NCI-H146 treated with DMSO at 0.1 percent for 48 hours (cell line): Measurements from ENCODE around the gene COLEC11.

Experiments used
- DNase-seq: peaks from one replicate; lab custom pipeline; 2025; ENCODE audit not compliant: unreplicated experiment; lab: John Stamatoyannopoulos, UW

COLEC11 gene

DNA sequence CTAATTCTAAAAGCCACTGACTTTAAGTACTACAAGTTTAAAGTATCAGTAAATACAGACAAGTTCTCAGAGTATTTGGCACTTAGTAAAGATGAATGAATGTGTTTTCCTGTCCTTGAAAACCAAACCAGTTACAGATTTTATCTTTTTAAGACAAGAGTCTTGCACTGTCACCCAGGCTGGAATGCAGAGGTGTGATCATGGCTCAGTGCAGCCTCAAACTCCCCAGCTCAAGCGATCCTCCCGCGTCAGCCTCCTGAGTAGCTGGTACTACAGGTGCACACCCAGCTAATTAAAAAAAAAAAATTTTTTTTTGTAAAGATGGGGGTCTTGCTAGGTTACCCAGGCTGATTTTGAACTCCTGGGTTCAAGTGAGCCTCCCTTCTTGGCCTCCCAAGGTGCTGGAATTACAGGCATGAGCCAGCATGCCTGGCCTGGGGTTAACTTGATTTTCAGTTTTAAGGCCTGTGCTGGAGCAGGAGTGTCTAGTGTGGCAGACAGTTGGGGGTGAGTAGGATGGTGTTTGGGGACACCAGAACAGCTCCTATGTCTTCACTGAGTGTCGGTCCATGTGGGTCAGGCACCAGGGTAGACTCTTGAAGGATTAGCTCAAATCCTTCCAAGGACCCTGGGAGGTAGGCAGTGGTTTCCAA is 10.2 kb upstream of the COLEC11 start:
- no peak for DNase-seq

DNA sequence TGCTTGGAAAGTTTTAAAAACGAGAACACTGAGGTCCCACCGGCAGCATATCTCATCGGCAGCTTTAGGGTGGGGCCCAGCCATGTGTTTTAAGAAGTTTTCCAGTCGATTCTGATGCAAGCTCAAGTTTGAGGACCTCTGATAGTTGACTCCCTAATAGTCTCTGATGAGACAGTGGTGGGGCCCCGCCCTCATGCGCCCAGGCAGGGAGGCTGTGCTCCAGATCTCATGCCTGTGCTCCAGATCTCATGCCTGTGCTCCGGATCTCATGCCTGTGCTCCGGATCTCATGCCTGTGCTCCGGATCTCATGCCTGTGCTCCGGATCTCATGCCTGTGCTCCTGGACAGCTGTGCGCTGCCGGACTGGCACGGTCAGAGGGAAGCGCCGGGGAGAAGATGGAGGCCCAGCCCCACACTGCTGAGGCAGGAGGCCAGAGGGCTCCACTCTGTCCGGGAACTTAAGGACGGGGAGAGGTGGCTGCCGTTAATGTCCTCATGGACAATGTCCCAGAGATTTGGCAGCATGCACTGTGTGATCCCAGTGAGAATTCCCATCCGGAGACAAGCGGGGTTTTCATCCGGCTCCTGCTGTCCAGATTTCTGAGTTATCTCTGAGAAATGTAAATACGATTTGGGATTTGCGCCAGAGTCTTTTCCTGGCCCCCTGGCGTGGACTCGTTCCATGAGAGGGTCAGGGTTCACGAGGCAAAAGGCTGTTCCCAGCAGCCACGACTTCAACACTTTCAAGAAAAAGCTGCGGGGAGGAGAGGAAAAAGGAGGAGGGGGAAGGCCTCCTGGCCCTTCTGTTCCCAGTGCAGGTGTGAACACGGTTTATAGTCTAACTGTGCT is 9.4 kb upstream of the COLEC11 start:
- peak; percentile 5 for DNase-seq

DNA sequence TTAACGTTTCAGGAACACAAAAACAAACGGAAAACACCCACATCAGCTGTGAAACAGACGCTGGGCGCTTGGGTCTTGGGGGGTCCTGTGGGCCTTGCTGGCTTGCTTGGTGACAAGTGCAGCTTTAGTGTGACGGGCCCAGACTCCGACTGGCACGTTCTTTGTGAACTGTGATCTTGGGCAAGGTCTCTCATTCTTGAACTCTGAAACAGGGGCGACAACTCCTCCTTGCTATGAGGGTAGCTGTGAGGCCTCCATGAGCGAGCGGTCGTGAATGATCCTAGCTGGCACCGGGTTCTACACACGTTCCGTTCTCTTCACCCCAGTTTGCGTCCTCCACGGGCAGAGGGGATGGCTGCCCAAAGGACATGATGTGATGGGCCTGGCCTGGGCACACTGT is 8.7 kb upstream of the COLEC11 start:
- no peak for DNase-seq

DNA sequence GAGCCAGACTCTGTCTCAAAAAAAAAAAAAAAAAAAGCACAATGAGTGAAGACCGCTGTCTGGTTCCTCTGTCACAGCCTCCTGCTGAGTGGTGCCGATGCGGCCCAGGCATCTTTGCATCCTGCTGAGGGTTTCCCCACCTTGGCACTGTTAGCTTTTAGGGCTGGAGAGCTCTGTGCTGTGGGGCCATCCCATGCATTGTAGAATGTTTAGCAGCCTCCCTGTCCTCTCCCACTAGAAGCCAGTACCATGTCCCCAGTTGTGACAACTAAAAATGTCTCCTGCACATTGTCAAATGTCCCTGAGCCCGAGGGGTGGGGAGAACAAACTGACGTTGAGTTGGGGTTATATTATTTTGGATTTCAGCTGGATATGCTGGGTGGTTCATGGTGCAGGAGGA is 7.9 kb upstream of the COLEC11 start:
- DNase-seq: no peak

DNA sequence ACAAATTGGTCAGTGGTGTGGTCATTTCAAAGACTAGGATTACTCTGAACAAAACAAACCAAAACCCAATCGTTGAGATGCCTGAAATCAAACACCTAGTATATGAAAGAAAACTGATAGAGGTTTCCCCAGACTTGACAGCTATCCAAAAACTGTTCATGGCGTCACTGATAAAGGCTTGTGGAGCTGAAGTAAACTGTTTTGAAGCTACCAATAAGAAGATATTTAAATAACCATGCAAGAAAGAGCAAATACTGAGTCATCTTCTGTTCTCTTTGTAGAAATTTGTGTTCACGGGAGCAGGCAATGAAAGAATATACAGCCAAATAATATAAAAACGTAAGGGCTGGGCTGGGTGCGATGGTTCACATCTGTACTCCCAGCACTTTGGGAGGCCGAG is 7.5 kb upstream of the COLEC11 start:
- DNase-seq: no peak

DNA sequence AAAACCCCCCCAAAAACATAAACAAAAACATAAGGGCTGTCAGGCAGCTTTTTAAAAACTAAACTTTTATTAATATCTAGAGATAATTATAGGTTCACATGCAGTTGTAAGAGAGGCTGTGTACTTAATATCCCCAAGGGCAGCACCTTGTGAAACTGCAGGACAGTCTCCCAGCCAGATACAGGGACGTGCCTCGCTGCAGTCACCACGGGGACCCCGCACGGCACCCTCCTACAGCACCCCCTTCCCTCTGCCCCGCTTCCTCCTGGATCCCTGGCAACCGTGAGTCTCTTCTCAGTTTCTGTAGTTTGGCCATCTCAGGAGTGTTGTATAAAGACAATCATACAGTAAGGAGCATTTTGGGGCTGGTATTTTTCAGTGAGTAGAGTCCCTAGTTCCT is 6.8 kb upstream of the COLEC11 start:
- no peak for DNase-seq

DNA sequence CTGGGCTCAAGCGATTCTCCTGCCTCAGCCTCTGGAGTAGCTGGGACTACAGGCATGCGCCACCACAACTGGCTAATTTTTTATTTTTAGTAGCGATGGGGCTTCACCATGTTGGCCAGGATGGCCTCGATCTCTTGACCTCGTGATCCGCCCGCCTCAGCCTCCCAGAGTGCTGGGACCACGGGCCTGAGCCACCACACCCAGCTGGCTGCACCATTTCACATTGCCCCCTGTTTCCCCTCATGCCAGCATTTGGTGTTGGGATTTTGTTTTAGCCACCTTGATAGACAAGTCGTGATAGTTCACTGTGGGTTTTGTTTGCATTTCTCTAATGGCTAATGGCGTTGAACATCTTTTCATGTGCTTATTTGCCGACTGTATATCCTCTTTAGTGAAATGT is 5.8 kb upstream of the COLEC11 start:
- no peak for DNase-seq

DNA sequence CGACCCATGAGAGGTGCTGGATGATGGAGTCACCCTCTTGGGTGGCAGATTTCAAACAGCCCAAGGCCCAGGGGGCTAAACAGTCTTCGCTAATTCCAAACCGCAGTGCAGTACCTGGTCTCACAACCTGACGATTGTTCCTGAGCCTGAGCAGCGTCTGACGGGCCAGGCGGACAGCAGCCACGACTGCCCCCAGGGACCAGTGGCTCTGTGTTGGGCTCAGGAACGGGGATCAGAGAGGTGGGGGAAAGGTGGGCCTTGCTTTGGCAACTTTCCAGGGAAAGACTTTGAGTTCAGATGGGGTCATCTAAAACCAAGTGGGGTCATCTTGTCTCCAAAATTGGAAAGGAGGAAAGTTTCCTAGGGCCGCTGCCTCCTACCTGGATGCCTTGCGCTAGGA is 492 bp downstream of the COLEC11 start:
- no peak for DNase-seq

DNA sequence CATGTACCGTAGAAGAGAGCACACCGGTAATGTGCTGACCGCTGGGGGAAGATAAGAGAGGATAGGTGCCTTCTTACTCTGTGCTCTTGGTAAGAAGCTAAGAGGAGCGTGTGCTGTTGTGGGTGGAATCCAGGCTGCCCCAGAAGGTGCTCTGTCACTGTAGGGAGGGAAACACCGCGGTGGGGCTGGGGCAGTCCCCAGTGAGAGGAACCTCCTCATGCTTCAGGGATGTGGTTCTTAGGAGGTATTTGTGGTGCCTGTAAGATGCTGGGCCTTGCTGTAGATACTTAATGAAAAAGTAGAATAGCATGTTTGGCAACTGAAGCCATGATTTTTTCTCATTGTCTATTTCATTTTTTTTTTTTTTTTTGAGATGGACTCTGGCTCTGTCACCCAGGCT is 1.1 kb downstream of the COLEC11 start:
- DNase-seq: no peak

DNA sequence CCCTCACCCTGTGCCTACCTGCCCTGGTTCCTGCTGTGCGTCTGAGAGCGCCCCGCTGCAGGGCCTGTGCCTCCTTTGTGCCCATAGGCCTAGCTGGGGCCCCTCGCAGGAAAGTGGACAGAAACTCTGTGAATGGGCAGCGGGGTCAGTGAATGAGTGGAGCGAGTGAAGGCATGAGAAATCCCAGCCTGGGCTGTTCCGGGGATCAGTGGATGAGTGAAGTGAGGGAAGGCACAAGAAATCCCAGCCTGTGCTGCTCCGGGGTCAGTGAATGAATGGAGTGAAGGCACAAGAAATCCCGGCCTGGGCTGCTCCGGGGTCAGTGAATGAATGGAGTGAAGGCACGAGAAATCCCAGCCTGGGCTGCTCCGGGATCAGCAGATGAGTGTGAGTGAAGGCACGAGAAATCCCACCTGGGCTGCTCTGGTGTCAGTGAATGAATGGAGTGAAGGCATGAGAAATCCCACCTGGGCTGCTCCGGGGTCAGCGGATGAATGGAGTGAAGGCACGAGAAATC is 2.0 kb downstream of the COLEC11 start:
- no peak for DNase-seq

DNA sequence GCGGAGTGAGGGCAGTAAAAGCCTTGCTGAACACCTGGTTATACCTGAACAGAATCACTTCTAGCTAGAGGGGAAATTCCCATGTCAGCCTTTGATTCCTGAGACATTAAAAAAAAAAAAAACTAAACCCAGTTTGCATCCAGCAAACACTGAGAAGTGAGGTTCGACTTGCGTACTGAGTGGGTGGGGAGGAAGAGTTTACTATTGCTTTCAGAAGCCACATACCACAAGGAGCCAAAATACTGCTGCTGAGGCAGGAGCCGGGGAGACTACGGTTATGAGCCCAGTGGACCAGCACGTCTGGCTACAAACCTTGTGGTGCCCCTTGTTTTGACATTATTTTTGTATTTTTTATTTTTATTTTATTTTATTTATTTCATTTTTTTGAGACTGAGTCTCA is 2.7 kb downstream of the COLEC11 start:
- no peak for DNase-seq

DNA sequence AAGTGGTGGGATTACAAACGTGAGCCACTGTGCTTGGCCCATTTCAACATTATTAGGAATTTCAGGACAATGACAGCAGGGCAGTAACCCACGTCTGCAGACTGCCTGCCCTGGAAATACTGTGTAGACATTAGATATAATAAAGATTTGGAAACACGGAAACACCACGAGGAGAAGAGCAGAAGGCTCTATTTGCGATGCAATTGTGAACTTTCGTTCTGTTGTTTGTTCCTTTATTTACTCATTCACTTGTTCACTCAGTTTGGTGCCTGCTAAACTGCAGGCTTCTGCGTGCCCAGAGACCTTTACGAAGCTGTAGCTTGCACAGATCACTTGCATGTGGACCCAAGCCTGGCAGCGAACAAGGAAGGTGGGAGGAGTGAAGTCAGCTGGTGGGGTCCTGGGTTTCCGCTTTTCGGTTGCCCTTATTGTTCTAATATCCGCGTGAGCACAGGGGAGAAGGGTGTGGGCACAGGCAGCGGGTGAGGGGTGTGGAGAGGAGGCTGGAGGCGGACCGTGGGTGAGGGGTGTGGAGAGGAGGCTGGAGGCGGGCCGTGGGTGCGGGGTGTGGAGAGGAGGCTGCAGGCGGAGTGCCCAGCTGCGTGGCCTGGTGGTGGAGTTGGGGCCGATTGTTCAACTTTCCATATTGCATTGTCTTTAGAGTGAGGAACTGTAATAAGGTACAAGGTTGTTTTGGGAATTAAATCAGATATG is 3.4 kb downstream of the COLEC11 start:
- no peak for DNase-seq

DNA sequence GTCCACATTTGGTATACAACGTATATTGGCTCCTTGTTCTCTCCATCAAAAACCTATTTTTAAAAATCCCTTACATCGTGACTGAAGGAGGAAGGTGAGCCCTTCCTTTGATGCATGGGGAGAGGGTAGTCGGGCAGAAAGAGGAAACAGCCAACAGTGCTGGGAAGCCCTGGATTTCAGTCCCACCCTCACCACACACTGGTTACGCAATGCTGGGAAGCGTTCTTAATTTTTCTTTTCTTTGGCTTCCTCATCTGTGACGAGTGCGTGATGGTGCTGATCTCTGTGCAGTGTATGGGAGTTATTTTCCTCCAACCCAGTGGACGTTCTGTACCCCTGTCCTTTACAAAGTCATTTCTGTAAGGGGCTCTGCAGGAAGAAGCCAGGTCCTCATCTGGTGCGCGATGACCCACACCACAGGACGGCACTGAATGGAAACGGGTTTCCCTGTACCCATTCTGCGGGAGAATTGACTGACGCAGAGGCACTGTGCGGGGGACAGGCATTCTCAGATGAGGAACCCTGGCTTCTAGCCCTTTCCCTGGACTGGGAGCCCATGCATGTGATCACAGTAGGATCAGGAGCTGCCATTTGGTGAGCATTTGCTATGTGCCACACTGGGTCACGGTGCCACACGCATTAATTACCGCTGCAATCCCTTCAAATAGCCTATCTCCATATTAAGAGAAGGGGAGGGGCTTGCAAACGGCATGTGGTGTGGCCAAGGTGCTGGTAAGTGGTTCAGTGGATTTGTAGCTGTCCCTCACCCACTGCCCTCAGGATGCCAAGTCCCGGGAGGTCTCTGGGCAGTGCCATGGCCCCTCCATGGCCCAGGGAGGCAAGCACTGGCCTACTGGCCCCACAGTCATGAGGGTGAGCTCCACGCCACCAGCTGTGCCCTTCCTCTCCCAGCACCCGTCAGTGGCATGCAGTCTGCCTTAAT is 4.3 kb downstream of the COLEC11 start:
- no peak for DNase-seq

DNA sequence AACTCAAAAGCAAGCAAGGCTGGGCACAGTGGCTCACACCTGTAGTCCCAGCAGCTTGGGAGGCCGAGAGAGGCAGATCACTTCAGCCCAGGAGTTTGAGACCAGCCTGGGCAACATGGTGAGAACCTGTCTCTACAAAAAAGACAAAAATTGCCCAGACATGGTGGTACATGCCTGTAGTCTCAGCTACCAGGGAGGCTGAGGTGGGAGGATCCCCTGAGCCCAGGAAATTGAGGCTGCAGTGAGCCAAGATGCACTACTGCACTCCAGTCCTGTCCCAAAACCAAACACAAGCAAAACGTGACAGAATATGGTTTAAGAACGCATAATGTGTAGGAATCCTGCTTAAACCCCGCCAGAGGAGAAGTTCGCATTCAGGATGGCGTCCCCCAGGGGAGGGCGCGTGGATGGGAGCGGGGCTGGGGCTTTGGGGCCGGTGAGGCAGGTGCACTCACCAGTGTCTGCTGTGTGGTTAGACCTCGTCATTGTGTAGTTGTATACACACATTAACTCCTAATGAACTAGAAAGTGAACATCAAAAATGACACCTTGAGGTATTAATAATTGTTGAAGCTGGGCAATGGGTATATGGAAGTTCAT is 5.4 kb downstream of the COLEC11 start:
- DNase-seq: no peak

DNA sequence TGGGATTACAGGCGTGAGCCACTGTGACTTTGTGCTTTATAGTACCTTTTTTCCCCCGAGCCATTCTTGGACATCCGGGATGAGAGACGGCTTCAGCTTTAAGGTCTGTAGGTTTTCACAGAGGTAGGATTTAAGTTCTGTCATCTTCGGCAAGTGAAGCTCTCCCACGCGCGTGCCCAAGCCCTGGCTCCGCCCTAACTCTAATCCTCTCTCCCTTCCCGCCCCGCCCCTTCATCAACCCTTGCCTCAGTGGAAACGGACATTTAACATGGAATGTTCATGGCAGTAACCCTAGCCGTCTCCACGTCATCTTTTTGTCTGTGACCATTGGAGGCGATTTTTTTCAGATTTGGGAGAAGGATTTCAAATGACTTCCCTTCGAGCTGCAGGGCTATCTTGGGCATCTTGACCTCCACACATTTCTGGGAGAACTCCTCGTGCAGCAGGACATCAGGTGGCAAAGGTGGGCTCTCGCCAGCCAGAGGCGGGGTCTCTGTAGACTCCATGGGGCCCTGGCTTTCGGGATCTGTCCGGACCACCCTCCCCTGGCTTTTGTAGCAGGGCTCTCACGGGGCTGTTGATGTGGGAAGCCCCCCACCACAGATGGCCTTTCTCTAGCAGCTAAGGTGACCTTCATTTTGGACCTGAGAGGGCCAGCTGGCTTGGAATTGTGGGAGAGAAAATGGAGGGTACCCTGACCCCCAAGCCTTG is 6.8 kb downstream of the COLEC11 start:
- no peak for DNase-seq

DNA sequence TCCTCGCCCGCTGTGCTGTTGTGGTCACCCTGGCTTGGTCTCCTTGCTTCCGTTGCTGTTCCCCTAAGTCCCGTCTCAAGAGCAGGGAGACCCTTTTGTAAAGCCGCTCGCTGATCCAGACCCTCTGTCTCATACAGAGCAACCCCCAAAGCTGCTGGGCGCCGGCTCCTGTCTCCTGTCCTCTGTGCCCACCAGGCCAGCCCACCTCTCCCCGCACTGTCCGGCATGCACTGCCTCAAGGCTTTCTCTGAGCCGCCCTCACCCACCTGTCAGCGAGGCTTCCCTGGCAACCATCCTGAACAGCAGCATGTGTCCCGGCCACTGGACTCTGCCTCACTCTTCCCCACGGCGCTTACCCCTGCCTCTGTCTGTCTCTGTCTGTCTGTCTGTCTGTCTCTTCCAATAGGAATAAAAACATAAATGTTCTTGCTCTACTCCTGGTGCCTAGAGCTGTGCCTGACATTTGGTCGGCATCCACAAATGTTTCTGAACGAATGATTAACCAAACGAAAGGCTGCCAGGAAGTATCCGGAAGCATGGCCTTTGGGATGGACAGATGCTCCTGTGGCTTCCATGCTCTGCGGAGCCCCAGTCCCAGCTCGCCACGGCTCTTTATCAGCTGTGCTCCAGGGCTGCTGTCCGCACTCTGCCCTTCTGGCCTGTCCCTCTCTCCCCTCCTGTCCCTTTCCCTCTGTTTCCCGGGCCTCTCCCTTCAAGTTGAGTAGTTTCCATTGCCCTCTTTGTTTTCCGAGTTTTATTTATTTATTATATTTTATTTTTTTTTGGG is 7.8 kb downstream of the COLEC11 start:
- no peak for DNase-seq

DNA sequence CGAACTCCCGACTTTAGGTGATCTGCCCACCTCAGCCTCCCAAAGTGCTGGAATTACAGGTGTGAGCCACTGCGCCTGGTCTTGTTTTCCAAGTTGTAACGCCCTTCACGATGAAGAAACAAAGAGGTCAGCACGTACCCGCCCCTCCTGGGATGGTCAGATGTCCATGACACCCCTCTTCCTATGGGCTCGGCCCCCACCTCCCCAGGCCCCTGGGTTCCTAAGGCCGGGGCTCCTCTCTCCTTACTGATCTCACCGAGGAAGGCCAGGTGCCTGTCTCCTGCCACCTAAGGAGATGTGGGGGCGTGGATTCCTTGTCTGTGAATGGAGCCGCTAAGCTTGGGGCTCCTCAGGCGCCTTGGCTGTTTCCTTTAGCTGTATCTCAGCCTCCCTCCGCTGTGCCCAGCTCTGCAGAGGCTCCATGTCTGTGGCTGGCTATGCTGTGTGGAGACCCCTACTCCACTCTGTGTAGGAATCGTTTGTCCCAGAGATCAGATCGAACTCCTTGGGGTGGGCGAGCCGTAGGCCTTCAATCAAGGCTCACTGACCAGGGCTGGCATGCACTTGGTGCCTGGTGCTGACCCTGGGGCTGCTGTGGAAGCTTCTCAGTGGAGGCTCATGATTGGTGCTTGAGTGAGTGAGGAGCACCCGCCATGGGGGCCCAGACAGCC is 8.8 kb downstream of the COLEC11 start:
- no peak for DNase-seq

DNA sequence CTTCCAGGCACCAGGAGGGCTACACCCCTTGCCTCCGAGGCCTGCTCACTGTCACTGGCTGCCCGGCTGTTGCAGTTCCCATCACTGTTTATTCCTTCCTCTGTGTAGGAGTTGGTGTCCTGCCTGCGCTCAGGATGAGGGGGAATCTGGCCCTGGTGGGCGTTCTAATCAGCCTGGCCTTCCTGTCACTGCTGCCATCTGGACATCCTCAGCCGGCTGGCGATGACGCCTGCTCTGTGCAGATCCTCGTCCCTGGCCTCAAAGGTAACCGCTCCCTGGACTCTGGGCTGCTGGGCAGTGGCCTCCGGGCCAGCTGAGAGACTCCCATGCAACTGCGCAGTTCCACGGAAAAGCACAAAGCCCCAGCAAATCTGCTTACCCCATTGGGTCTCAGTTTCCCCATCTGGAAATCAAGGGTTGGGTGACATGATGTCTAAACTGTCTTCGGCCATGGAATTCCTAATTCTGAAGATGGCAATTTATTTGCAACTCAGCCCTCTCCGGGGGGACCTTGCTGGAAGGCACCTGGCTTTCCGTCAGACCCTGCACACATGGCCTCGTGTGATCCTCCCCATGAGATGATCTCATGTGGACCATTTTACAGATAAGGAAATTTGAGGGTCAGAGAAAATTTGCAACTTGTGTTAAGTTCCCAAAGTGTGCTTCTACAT is 9.4 kb downstream of the COLEC11 start:
- no peak for DNase-seq
